Fibroblast of pulmonary artery (primary cell): Measurements from ENCODE around the gene PTGDR2.
A peak's percentile ranks its signal among the peaks of the same experiment; 100 is the strongest.

Experiments used
- DNase-seq: peaks from one replicate; pipeline ENCODE4 v3.0.0-alpha.2; 2010; ENCODE audit warnings: low read depth
- H3K4me3 ChIP-seq: replicated peaks from 2 replicates; pipeline ENCODE4 v1.5.1; 2011; ENCODE audit warnings: low read depth, mild to moderate bottlenecking, control low read depth, low read length, moderate library complexity
- CTCF ChIP-seq: IDR thresholded peaks from 2 replicates; pipeline ENCODE4 v1.5.1; 2011; ENCODE audit warnings: mild to moderate bottlenecking, control low read depth, low read length, inconsistent platforms; ENCODE audit errors: missing control alignments

The PTGDR2 gene

GRCh38 chr11:60855726-60856633 lies at the start of gene PTGDR2:
TSS of gene PTGDR2 (minus strand) at chr11:60855950. CDS start at chr11:60853722, 2,228 bp downstream.
- no peak for TF ChIP-seq CTCF
- no peak for DNase-seq
- no peak within 1 kb of the TSS for H3K4me3 ChIP-seq

GRCh38 chr11:60905047-60905446 lies 49.3 kb upstream of the PTGDR2 start:
- no peak for DNase-seq
- no peak for TF ChIP-seq CTCF
- H3K4me3 ChIP-seq = peak overlapping the region; percentile 84

GRCh38 chr11:60902625-60903024 lies 46.9 kb upstream of the PTGDR2 start:
- TF ChIP-seq CTCF = no peak
- H3K4me3 ChIP-seq = no peak overlapping the region
- no peak for DNase-seq

GRCh38 chr11:60900673-60901404 lies 45.1 kb upstream of the PTGDR2 start:
- no peak overlapping the region for H3K4me3 ChIP-seq
- TF ChIP-seq CTCF = no peak
- DNase-seq = no peak

- H3K4me3 ChIP-seq = no peak overlapping the region
- DNase-seq = no peak
- no peak for TF ChIP-seq CTCF
Measured at GRCh38 chr11:60899977-60900376, 44.2 kb upstream of the PTGDR2 start.

- DNase-seq = peak; percentile 81
- TF ChIP-seq CTCF = peak; percentile 99
- no peak overlapping the region for H3K4me3 ChIP-seq
Measured at GRCh38 chr11:60899046-60899936, 43.5 kb upstream of the PTGDR2 start.
